Sigmoid colon (tissue), 4 donors: ENCODE data around the gene ABLIM1.

Experiments
- CTCF ChIP-seq, 4 experiments: fragments of 450-650 bp in 3 of 4; fragments of 200-600 bp in 1 of 4; IDR thresholded peaks; one replicate each; pipeline ENCODE4 v1.5.1; 2016 to 2019; ENCODE audit warnings: antibody characterized with exemption in 4 of 4, mild to moderate bottlenecking in 3 of 4, moderate library complexity in 2 of 4
- EP300 ChIP-seq, 4 donors: sonication (generic); formaldehyde crosslinking; IDR thresholded peaks; one replicate each; pipeline ENCODE4 v1.6.1; 2017; ENCODE audit warnings: antibody characterized with exemption in 4 of 4
- POLR2A ChIP-seq, 2 donors: fragments of 450-650 bp; IDR thresholded peaks; one replicate each; pipeline ENCODE4 v1.6.1; 2016; ENCODE audit warnings: antibody characterized with exemption in 2 of 2, mild to moderate bottlenecking in 2 of 2, moderate library complexity in 2 of 2
- POLR2AphosphoS5 ChIP-seq, 4 donors: sonication (generic); formaldehyde crosslinking; IDR thresholded peaks; one replicate each; pipeline ENCODE4 v1.6.1; 2017; ENCODE audit warnings: antibody characterized with exemption in 4 of 4

GRCh38 chr10:114616103-114616502 is 42.0 kb downstream of the ABLIM1 start:
- TF ChIP-seq CTCF (IDR thresholded peaks at IDR 0.05) (no peak), POLR2A (IDR thresholded peaks at IDR 0.05) (no peak), POLR2AphosphoS5 (IDR thresholded peaks at IDR 0.05) (no peak), EP300 (IDR thresholded peaks at IDR 0.05) (no peak)
